ENCODE results near the gene ADGRA3. TPM values are rescaled to one million over a fixed set of nuclear protein-coding genes. Genes with fewer than 3 reads are reported as not detected.

ADGRA3 gene
- total RNA-seq, 1 experiment from 2014 or later: 31.4 TPM

GRCh38 chr4:22463179-22463578, 52.7 kb downstream of the ADGRA3 start:
- in situ Hi-C loops (cut with HindIII; ENCODE audit: low pct_unique_long_range_greater_than_20kb, low sequenced_read_pairs): no loop called here
- DNase-seq (ENCODE audit: low read depth): no peak

DNA sequence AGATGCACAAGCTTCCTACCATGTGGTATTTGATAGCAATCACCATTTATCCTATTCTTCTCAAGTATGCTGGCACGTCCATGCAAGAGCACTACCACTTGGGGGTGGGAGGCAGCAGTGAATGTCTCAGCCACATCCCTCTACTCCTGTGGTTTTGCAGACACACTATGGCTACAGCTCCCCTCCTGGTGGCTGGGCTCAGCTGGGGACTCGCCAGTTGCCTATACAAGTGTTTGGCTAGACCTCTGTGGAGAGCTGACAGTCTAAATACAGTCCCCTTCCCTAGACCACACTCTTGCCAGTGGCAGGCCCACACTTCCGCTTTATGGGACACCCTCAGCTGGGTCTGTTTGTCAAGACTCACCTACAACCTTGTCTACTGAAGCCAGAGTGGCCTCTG, 53.2 kb downstream of the ADGRA3 start:
- DNase-seq (ENCODE audit: low read depth): no peak
- in situ Hi-C loops (cut with HindIII; ENCODE audit: low pct_unique_long_range_greater_than_20kb, low sequenced_read_pairs): no loop called here

DNA sequence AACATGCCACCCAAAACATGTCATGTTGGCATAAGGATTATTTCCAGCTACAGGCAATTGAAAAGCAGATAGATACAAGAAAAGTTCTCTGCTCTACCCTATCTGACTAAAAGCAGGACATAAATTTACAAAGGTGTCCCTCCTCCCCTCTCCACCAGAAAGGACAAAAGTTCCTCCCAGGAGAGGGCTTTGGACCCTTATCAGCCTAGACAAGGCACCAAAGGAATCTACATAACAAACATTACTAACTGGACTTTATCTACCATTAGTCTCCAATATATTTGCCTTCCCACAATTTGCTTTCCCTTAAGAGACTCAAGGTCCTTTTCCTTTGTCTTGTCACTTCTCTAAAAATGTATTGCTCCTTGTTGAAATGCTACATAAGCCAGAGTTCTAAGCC, 55.6 kb downstream of the ADGRA3 start:
- DNase-seq (ENCODE audit: low read depth): no peak
- in situ Hi-C loops (cut with HindIII; ENCODE audit: low pct_unique_long_range_greater_than_20kb, low sequenced_read_pairs): no loop called here

DNA sequence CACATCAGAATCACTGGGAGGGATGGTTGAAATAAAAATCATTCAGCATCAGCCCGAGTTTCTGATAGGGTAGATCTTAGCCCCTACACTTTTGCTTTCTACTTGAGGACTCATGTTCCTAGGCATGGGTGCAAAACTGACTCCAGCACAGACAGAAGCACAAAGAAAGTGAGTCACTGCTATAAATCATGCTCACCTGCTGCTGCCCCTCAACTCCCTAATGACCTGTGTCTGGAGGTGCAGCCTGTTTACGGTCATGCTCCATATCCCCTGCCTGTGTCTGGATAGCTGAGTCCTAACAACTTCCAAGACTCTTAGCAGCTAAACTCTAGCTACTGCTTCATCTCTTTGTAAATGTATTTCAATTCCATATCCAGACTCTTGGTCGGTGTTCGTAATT, 57.8 kb downstream of the ADGRA3 start:
- peak; percentile 81 for DNase-seq (ENCODE audit: low read depth)
- in situ Hi-C loops (cut with HindIII; ENCODE audit: low pct_unique_long_range_greater_than_20kb, low sequenced_read_pairs): no loop called here

DNA sequence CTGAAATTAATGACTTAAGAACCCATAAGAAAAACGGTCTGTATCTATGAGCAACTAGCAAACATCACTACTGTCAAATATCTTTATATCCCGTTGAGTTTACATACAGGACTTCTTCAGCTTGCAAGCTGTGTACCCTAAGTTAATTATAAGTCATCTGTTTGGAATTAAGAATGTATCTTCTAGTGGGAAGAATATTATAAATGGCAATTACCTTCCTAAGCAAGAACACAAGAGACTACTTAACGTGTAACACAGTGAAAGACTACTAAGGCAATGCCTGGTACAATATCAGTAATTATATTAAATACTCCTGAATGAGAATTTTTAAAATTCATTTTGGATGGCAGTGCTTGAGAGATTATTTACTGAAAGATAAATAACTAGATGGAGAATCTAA, 58.5 kb downstream of the ADGRA3 start:
- in situ Hi-C loops (cut with HindIII; ENCODE audit: low pct_unique_long_range_greater_than_20kb, low sequenced_read_pairs): no loop called here
- DNase-seq (ENCODE audit: low read depth): no peak

DNA sequence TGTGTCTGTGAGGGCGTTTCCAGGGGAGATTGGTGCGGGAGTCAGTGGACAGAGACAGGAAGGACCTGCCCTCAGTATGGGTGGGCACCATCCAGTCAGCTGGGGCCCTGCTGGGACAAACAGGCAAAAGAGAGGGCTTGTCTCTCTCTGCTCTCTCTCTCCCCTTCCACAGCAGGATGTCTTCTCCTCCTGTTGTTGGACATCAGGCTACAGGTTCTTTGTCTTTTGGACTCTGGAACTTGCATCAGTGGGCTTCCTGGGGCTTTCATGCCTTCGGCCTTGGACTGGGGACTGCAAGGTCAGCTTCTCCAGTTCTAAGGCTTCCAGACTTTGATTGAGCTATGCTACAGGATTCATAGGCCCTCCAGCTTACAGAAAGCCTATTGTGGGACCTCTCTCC, 59.6 kb downstream of the ADGRA3 start:
- DNase-seq (ENCODE audit: low read depth): no peak
- in situ Hi-C loops (cut with HindIII; ENCODE audit: low pct_unique_long_range_greater_than_20kb, low sequenced_read_pairs): no loop called here

GRCh38 chr4:22454955-22455354, 60.9 kb downstream of the ADGRA3 start:
- in situ Hi-C loops (cut with HindIII; ENCODE audit: low pct_unique_long_range_greater_than_20kb, low sequenced_read_pairs): no loop called here
- DNase-seq (ENCODE audit: low read depth): no peak

DNA sequence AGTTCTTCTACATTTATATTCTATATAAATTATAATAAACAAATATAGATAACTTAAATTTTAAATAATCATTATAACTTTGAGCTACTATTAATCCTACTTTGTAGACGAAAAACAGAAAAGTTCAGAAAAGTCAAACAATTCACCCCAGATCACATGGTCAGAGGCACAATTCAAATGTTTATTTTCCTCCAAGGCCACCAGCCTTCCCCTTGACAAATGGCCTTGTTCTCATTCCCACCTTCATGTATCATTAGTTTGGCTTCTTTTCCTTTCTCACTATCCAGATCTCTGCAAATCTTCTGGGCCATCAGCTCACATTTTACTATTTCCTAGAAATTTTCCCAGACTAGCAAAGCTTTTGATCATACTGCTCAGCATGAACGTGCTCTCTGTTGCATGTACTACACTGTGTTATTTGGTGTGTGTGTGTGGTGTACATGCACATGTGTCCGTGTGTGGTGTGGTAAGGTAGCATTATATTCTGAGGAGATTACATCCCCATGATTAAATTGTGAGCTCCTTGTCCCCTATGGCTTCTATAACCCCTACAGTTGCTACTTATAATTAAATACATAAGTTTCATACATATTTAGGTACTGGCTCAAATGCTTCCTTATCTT, 61.5 kb downstream of the ADGRA3 start:
- DNase-seq (ENCODE audit: low read depth): no peak
- in situ Hi-C loops (cut with HindIII; ENCODE audit: low pct_unique_long_range_greater_than_20kb, low sequenced_read_pairs): no loop called here

DNA sequence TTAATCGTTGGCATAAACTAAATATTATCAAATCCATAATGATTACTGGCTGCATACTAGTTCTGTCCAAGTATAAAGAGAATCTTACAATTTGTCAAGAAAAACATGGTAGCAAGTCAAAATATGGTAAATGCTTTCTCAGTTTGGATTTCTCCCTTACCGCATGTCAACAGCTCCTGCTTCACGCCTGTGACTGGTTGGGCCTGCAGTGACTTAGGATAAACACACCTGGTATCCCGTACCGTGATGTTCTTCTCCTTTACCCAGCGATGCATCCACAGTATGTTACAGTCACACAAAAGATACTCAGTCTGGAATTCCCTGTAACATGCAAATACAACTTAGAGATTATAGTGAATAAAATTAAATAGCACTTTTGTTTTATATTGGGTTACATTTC, 71.1 kb downstream of the ADGRA3 start:
- DNase-seq (ENCODE audit: low read depth): no peak
- in situ Hi-C loops (cut with HindIII; ENCODE audit: low pct_unique_long_range_greater_than_20kb, low sequenced_read_pairs): no loop called here

DNA sequence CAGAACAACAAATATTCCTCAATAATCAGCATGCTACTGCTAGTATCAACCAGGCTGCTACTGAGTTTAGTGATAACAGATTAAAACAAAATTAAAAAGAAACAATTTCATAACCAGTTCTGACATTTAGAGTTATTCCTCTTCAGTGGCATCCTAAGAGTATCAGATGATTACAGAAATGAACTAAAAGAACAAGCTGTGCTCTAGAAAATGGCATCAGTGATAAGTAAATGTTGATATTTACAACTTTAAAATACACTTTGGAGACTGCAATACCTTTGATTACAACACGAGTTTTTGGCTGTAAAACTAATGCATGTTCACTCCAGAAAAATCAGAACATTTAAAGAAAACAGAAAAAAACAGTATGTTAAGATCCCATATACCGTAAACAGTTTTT, 72.9 kb downstream of the ADGRA3 start:
- in situ Hi-C loops (cut with HindIII; ENCODE audit: low pct_unique_long_range_greater_than_20kb, low sequenced_read_pairs): no loop called here
- no peak for DNase-seq (ENCODE audit: low read depth)

- DNase-seq (ENCODE audit: low read depth): no peak
- in situ Hi-C loops (cut with HindIII; ENCODE audit: low pct_unique_long_range_greater_than_20kb, low sequenced_read_pairs): no loop called here
These were observed 74.9 kb downstream of the ADGRA3 start for GRCh38 chr4:22440999-22441398.

- DNase-seq (ENCODE audit: low read depth): no peak
- in situ Hi-C loops (cut with HindIII; ENCODE audit: low pct_unique_long_range_greater_than_20kb, low sequenced_read_pairs): no loop called here
These were observed 75.9 kb downstream of the ADGRA3 start for GRCh38 chr4:22439947-22440346.

- no peak for DNase-seq (ENCODE audit: low read depth)
- in situ Hi-C loops (cut with HindIII; ENCODE audit: low pct_unique_long_range_greater_than_20kb, low sequenced_read_pairs): no loop called here
These were observed 80.2 kb downstream of the ADGRA3 start for GRCh38 chr4:22435652-22436051.

- peak; percentile 16 for DNase-seq (ENCODE audit: low read depth)
- in situ Hi-C loops (cut with HindIII; ENCODE audit: low pct_unique_long_range_greater_than_20kb, low sequenced_read_pairs): no loop called here
These were observed 81.0 kb downstream of the ADGRA3 start for GRCh38 chr4:22434895-22435294.

- in situ Hi-C loops (cut with HindIII; ENCODE audit: low pct_unique_long_range_greater_than_20kb, low sequenced_read_pairs): no loop called here
- DNase-seq (ENCODE audit: low read depth): no peak
These were observed 85.2 kb downstream of the ADGRA3 start for GRCh38 chr4:22430626-22431025.

DNA sequence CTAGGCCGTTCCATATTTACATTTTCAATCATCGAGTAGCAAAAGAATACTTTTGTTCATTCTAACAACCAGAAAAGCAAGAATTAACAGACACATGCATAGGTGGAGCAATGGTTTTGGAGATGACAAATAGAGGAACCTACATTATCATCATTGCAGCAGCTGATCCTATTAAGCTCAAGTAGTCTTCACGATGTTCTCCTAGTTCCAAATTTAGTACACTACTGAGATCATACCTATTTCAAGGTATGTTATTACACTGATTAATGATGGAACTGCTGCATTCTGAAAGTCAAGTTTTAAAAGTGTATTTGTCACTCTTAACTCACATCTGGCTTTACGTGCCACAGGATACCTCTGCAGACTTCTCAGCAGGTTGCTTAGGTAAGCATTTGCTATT, 87.4 kb downstream of the ADGRA3 start:
- DNase-seq (ENCODE audit: low read depth): no peak
- in situ Hi-C loops (cut with HindIII; ENCODE audit: low pct_unique_long_range_greater_than_20kb, low sequenced_read_pairs): no loop called here

DNA sequence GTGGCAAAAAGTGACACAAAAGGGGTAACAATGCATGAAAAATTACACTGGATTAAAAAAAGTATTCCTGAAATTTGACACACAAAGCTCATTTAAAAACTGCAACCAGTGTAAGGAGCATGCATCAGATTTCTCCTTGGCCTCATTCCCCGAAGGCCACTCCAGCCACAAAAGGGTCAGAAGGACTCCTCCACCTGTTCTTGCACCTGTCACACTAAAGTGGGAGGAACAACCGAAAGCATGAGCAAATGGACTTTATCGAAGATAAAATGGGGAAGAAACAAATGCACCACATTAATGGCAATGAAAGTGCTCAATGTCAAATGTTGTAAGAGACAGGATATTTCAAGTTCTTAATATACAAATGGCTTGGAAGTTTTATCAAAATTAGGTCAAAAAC, 88.2 kb downstream of the ADGRA3 start:
- in situ Hi-C loops (cut with HindIII; ENCODE audit: low pct_unique_long_range_greater_than_20kb, low sequenced_read_pairs): no loop called here
- no peak for DNase-seq (ENCODE audit: low read depth)

GRCh38 chr4:22420291-22420690, 95.6 kb downstream of the ADGRA3 start:
- DNase-seq (ENCODE audit: low read depth): no peak
- in situ Hi-C loops (cut with HindIII; ENCODE audit: low pct_unique_long_range_greater_than_20kb, low sequenced_read_pairs): no loop called here

GRCh38 chr4:22417408-22417807, 98.5 kb downstream of the ADGRA3 start:
- in situ Hi-C loops (cut with HindIII; ENCODE audit: low pct_unique_long_range_greater_than_20kb, low sequenced_read_pairs): no loop called here
- no peak for DNase-seq (ENCODE audit: low read depth)

GRCh38 chr4:22416403-22416802, 99.5 kb downstream of the ADGRA3 start:
- in situ Hi-C loops (cut with HindIII; ENCODE audit: low pct_unique_long_range_greater_than_20kb, low sequenced_read_pairs): no loop called here
- DNase-seq (ENCODE audit: low read depth): no peak

GRCh38 chr4:22414833-22415232, 101.0 kb downstream of the ADGRA3 start:
- no peak for DNase-seq (ENCODE audit: low read depth)
- in situ Hi-C loops (cut with HindIII; ENCODE audit: low pct_unique_long_range_greater_than_20kb, low sequenced_read_pairs): no loop called here

Data from Caki2 (cell line).